HEK293T (cell line): ENCODE measurements around the gene NT5C1B.

Experiments used
- CTCF ChIA-PET: fragments of 350-600 bp; formaldehyde crosslinking; extraction: SDS; loops from one replicate; lab custom pipeline; 2021; ENCODE audit warnings: antibody characterized with exemption, inconsistent platforms; lab: Yijun Ruan, JAX
- POLR2A ChIA-PET: fragments of 350-600 bp; formaldehyde crosslinking; extraction: SDS; loops from one replicate; lab custom pipeline; 2020; ENCODE audit warnings: antibody characterized with exemption, inconsistent platforms; lab: Yijun Ruan, JAX
- DNase-seq: peaks from one replicate; pipeline ENCODE4 v3.0.0; 2012; ENCODE audit warnings: mixed read lengths; ENCODE audit errors: extremely low spot score
- ARNT ChIP-seq: fragments of 450-650 bp; IDR thresholded peaks from 2 replicates; pipeline ENCODE4 v1.6.1; 2017; ENCODE audit warnings: mild to moderate bottlenecking
- BHLHE40 ChIP-seq: fragments of 450-650 bp; IDR thresholded peaks from 2 replicates; pipeline ENCODE4 v1.6.1; 2016; ENCODE audit warnings: mild to moderate bottlenecking, moderate library complexity, borderline replicate concordance
- CTBP1 ChIP-seq: fragments of 450-650 bp; IDR thresholded peaks from 2 replicates; pipeline ENCODE4 v1.6.1; 2016; ENCODE audit warnings: borderline replicate concordance
- ELF4 ChIP-seq: fragments of 450-650 bp; IDR thresholded peaks from 2 replicates; pipeline ENCODE4 v1.6.1; 2017; ENCODE audit warnings: antibody characterized with exemption
- FOXA1 ChIP-seq: fragments of 450-650 bp; IDR thresholded peaks from 2 replicates; pipeline ENCODE4 v1.6.1; 2016; ENCODE audit warnings: mild to moderate bottlenecking
- FOXK2 ChIP-seq: fragments of 450-650 bp; IDR thresholded peaks from 2 replicates; pipeline ENCODE4 v1.6.1; 2016; ENCODE audit warnings: mild to moderate bottlenecking
- FOXM1 ChIP-seq: fragments of 450-650 bp; IDR thresholded peaks from 2 replicates; pipeline ENCODE4 v1.6.1; 2017; ENCODE audit warnings: mild to moderate bottlenecking, borderline replicate concordance
- HDGF ChIP-seq: fragments of 450-650 bp; IDR thresholded peaks from 2 replicates; pipeline ENCODE4 v1.6.1; 2017; ENCODE audit warnings: antibody characterized with exemption, borderline replicate concordance
- L3MBTL2 ChIP-seq: fragments of 450-650 bp; conservative IDR thresholded peaks from 2 replicates; pipeline ENCODE4 v1.6.1; 2016; ENCODE audit warnings: mild to moderate bottlenecking
- LEF1 ChIP-seq: fragments of 450-650 bp; IDR thresholded peaks from 2 replicates; pipeline ENCODE4 v1.6.1; 2017; ENCODE audit warnings: mild to moderate bottlenecking, borderline replicate concordance
- NFRKB ChIP-seq: fragments of 450-650 bp; IDR thresholded peaks from 2 replicates; pipeline ENCODE4 v1.6.1; 2016; ENCODE audit warnings: mild to moderate bottlenecking, moderate library complexity
- PKNOX1 ChIP-seq: fragments of 450-650 bp; IDR thresholded peaks from 2 replicates; pipeline ENCODE4 v1.6.1; 2016
- SP1 ChIP-seq: fragments of 450-650 bp; IDR thresholded peaks from 2 replicates; pipeline ENCODE4 v1.6.1; 2017
- SUZ12 ChIP-seq: fragments of 450-650 bp; IDR thresholded peaks from 2 replicates; pipeline ENCODE4 v1.6.1; 2016; ENCODE audit warnings: mild to moderate bottlenecking
- TARDBP ChIP-seq: fragments of 450-650 bp; IDR thresholded peaks from 2 replicates; pipeline ENCODE4 v1.6.1; 2016
- ZNF384 ChIP-seq: fragments of 450-650 bp; IDR thresholded peaks from 2 replicates; pipeline ENCODE4 v1.6.1; 2016

NT5C1B gene

GRCh38 chr2:18540872-18541271 lies 48.5 kb downstream of the NT5C1B start:
- POLR2A ChIA-PET: no interaction called here
- TF ChIP-seq BHLHE40 (no peak), FOXA1 (no peak), ZNF384 (no peak), NFRKB (no peak), PKNOX1 (no peak), CTBP1 (no peak), FOXK2 (no peak), SP1 (no peak), TARDBP (no peak), FOXM1 (no peak), HDGF (no peak), SUZ12 (no peak), ARNT (no peak), ELF4 (no peak), LEF1 (no peak), L3MBTL2 (no peak)

GRCh38 chr2:18536697-18537096 lies 52.7 kb downstream of the NT5C1B start:
- CTCF ChIA-PET: no interaction called here
- no peak for TF ChIP-seq NFRKB
- TF ChIP-seq ZNF384: no peak
- no peak for TF ChIP-seq FOXK2
- TF ChIP-seq CTBP1: no peak
- no peak for TF ChIP-seq ARNT
- TF ChIP-seq PKNOX1: no peak
- DNase-seq: no peak
- POLR2A ChIA-PET: no interaction called here

More at GRCh38 chr2:18540872-18541271, 48.5 kb downstream of the NT5C1B start:
- DNase-seq: no peak
- CTCF ChIA-PET: no interaction called here

GRCh38 chr2:18536100-18536499 lies 53.3 kb downstream of the NT5C1B start:
- no peak for DNase-seq
- TF ChIP-seq ARNT (no peak), PKNOX1 (0 out of 2 replicates have a peak, but pooled peaks have one; percentile 5)
- ChIA-PET CTCF (no interaction called here), POLR2A (no interaction called here)

GRCh38 chr2:18531194-18531593 lies 58.2 kb downstream of the NT5C1B start:
- TF ChIP-seq FOXM1: no peak
- CTCF ChIA-PET: no interaction called here
- DNase-seq: no peak
- POLR2A ChIA-PET: no interaction called here

GRCh38 chr2:18527822-18528221 lies 61.5 kb downstream of the NT5C1B start:
- TF ChIP-seq PKNOX1: no peak
- no peak for DNase-seq
- CTCF ChIA-PET: no interaction called here
- POLR2A ChIA-PET: no interaction called here

- CTCF ChIA-PET: no interaction called here
- POLR2A ChIA-PET: no interaction called here
- DNase-seq: no peak
- TF ChIP-seq SP1: no peak
These were observed 62.0 kb downstream of the NT5C1B start for GRCh38 chr2:18527326-18527725.

- ChIA-PET CTCF (no interaction called here), POLR2A (no interaction called here)
- no peak for TF ChIP-seq SUZ12
- TF ChIP-seq LEF1: no peak
- no peak for TF ChIP-seq NFRKB
- no peak for TF ChIP-seq ARNT
- TF ChIP-seq FOXA1: no peak
- no peak for TF ChIP-seq BHLHE40
- no peak for TF ChIP-seq ELF4
- TF ChIP-seq L3MBTL2: no peak
- no peak for TF ChIP-seq CTBP1
- no peak for TF ChIP-seq HDGF
- no peak for TF ChIP-seq FOXK2
- TF ChIP-seq SP1: no peak
- DNase-seq: no peak
These were observed 62.9 kb downstream of the NT5C1B start for GRCh38 chr2:18526429-18526828.

GRCh38 chr2:18525852-18526251 lies 63.5 kb downstream of the NT5C1B start:
- ChIA-PET CTCF (no interaction called here), POLR2A (no interaction called here)
- no peak for TF ChIP-seq ARNT
- no peak for TF ChIP-seq SP1
- no peak for TF ChIP-seq FOXK2
- no peak for TF ChIP-seq L3MBTL2
- TF ChIP-seq NFRKB: no peak
- no peak for TF ChIP-seq ELF4
- TF ChIP-seq BHLHE40: no peak
- TF ChIP-seq CTBP1: no peak
- no peak for TF ChIP-seq FOXA1
- TF ChIP-seq PKNOX1: no peak
- TF ChIP-seq FOXM1: no peak
- TF ChIP-seq ZNF384: no peak
- no peak for TF ChIP-seq SUZ12
- no peak for TF ChIP-seq LEF1
- TF ChIP-seq TARDBP: no peak
- no peak for TF ChIP-seq HDGF

More at GRCh38 chr2:18525852-18526251, 63.5 kb downstream of the NT5C1B start:
- DNase-seq: no peak
